Liver (tissue), 3 donors: Measurements from ENCODE around the gene SPRN.

Experiments
- CTCF ChIP-seq: fragments of 150-350 bp; IDR thresholded peaks from 2 replicates; pipeline ENCODE4 v1.5.1; 2017; ENCODE audit warnings: improper control_type of control experiment, low read depth, low read length; ENCODE audit not compliant: missing input control
- FOXA1 ChIP-seq: IDR thresholded peaks from 2 replicates; pipeline ENCODE4 v1.6.1; 2016; ENCODE audit warnings: antibody characterized with exemption
- MAX ChIP-seq: IDR thresholded peaks from 2 replicates; pipeline ENCODE4 v1.6.1; 2016; ENCODE audit warnings: antibody characterized with exemption
- REST ChIP-seq: IDR thresholded peaks from 2 replicates; pipeline ENCODE4 v1.6.1; 2016; ENCODE audit warnings: antibody characterized with exemption, mild to moderate bottlenecking
- TAF1 ChIP-seq: conservative IDR thresholded peaks from 2 replicates; pipeline ENCODE4 v1.6.1; 2016; ENCODE audit warnings: antibody characterized with exemption, mild to moderate bottlenecking
- ZBTB33 ChIP-seq: IDR thresholded peaks from 2 replicates; pipeline ENCODE4 v1.6.1; 2016; ENCODE audit warnings: antibody characterized with exemption
- donor health status: healthy.
- donor health status: healthy.

GRCh38 chr10:133458021-133458709, 33.7 kb upstream of the SPRN start:
- no peak for TF ChIP-seq TAF1
- TF ChIP-seq MAX, result no peak
- no peak for TF ChIP-seq CTCF
- no peak for TF ChIP-seq FOXA1
- TF ChIP-seq REST, result no peak
- TF ChIP-seq ZBTB33, result no peak
